ENCODE results near the gene ZFYVE26. TPM values are rescaled to one million over a fixed set of nuclear protein-coding genes. Genes with fewer than 3 reads are reported as not detected.
A peak's percentile ranks its signal among the peaks of the same experiment; 100 is the strongest.

The ZFYVE26 gene
- total and polyA plus RNA-seq, 10 of the 15 experiments (the other 5 are each of a cell fraction or from before 2014, with no cell fraction given) = 1.00 to 25.6 (median 12.0) TPM

DNA sequence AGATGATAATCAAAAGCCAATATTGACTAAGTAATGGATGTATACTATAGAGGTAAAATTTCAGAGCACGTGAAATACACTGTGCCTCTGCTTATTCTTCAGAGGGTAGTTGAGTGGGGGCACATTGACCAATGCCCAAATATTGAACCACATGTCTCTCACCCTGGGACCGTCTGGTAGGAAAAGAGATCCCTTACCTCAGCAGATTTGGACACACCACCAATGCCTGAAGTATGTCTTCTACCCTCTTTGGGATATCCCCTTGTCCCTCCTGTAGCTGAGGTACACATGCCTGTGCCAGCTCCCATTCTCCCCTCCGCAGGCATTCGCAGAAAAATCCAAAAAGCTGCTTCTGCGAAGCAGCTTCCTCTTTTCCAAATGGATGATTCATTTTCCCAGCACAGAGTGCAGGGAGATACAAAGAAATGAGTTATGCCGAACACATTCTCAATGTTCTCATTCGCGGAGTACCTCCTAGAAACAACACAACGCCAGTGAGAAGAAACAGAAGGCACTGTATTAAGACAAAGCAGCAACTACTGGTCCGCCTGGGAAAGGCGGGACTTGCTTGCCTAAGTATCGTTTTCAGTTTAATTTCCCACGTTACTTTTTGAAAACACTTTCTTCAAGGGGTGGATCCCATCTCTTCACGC lies 691 bp downstream of the ZFYVE26 start (continued):
- TF ChIP-seq, protein P1, sequence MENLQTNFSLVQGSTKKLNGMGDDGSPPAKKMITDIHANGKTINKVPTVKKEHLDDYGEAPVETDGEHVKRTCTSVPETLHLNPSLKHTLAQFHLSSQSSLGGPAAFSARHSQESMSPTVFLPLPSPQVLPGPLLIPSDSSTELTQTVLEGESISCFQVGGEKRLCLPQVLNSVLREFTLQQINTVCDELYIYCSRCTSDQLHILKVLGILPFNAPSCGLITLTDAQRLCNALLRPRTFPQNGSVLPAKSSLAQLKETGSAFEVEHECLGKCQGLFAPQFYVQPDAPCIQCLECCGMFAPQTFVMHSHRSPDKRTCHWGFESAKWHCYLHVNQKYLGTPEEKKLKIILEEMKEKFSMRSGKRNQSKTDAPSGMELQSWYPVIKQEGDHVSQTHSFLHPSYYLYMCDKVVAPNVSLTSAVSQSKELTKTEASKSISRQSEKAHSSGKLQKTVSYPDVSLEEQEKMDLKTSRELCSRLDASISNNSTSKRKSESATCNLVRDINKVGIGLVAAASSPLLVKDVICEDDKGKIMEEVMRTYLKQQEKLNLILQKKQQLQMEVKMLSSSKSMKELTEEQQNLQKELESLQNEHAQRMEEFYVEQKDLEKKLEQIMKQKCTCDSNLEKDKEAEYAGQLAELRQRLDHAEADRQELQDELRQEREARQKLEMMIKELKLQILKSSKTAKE (IDR thresholded peaks at IDR 0.05; ENCODE audit: low read depth, poor library complexity, severe bottlenecking) = no peak
- TF ChIP-seq CHD4 (IDR thresholded peaks at IDR 0.05) (no peak), TAF1 (IDR thresholded peaks at IDR 0.05; ENCODE audit: borderline replicate concordance, low read depth, low read length) (no peak), CBX3 (IDR thresholded peaks at IDR 0.05; ENCODE audit: borderline replicate concordance, low read depth) (no peak), NBN (IDR thresholded peaks at IDR 0.05) (no peak), POLR2AphosphoS2 (IDR thresholded peaks at IDR 0.05; ENCODE audit: low read depth, low read length) (no peak)

DNA sequence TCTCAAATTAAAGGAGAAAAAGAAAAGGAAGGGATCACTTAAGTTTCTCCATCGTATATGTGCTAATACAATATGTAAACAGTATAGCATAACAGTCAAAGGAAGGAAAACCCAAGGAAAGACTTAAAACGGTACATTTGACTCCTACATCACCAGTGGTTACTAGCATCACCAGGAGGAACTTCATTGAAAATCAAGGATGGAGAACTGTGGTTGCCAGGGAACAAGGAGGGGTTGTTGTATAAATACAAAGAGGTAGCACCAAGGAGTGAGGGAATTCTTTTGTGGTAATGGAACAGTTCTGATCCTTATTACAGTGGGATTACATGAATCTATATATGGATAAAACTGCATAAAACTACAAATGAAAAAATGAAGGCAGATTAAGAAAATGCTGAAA lies 1.6 kb downstream of the ZFYVE26 start:
- BruUV-seq (replicated peaks) = TSS peak; percentile 58
- H3K4me1 ChIP-seq (ENCODE audit: control insufficient read depth, insufficient read depth, low read length) = peaks cover 12% of the 10 kb centered on the region
- POLR2A ChIA-PET = no interaction called here
- ATAC-seq = no peak
- H3K79me2 ChIP-seq (ENCODE audit: control insufficient read depth, insufficient read depth, low read length) = peaks cover 33% of the 10 kb centered on the region
- peaks cover 0 to 5% of the 10 kb centered on the region in 2 experiments; a peak in 1 of 4 replicates for H3K36me3 ChIP-seq (ENCODE audit: control insufficient read depth in 2 of 2, insufficient read depth in 2 of 2, low read length in 1 of 2)
- SMC1A ChIA-PET (ENCODE audit: uncharacterized antibody, unreplicated experiment) = no interaction called here
- in situ Hi-C loops (cut with MboI) = no loop called here
- no peaks in the 10 kb centered on the region for H3K9me3 ChIP-seq (replicated peaks; ENCODE audit: control insufficient read depth, insufficient read depth, low read length)
- H2AFZ ChIP-seq (ENCODE audit: control insufficient read depth, low read depth, low read length) = no peak overlapping the region
- peak overlapping the region; percentile 12; the same call in 1 of the 2 replicates for H3K27ac ChIP-seq (ENCODE audit: control insufficient read depth, insufficient read depth)
- RAD21 ChIA-PET (ENCODE audit: unreplicated experiment) = no interaction called here
- intact Hi-C loops (cut with micrococcal nuclease; ENCODE audit: unreplicated experiment) = no loop called here
- H3K4me3 ChIP-seq = peak overlapping the region; percentile 99
- 43% methylated on average over 2 of the region's 2 CpGs for WGBS (ENCODE audit: insufficient coverage, insufficient replicate concordance, low lambda C conversion rate, missing lambda C conversion rate)
- peak overlapping the region; percentile 51 for H3K4me2 ChIP-seq (ENCODE audit: control insufficient read depth, insufficient read depth)
- no peak for FAIRE-seq
- DNase-seq (ENCODE audit: low read depth, low spot score) = no peak
- no peaks in the 10 kb centered on the region for H3K27me3 ChIP-seq (replicated peaks in 1 of 2; ENCODE audit: control insufficient read depth in 2 of 2, insufficient read depth in 2 of 2, low read length in 1 of 2)
- H3K9ac ChIP-seq (ENCODE audit: control insufficient read depth, insufficient read depth, low read length) = peak overlapping the region; percentile 81
- H4K20me1 ChIP-seq (ENCODE audit: control insufficient read depth, insufficient read depth) = no peaks in the 10 kb centered on the region
- CTCF ChIA-PET = interaction anchor here (1.9 kb wide), 1 partner anchor 110 kb away, joined by 5 read pairs; no protein-coding TSS in a partner anchor
- TF ChIP-seq SMAD5 (IDR thresholded peaks at IDR 0.05; ENCODE audit: low read depth) (no peak), RCOR1 (conservative IDR thresholded peaks at IDR 0.05; ENCODE audit: low read depth, low read length) (no peak), IKZF1 (conservative IDR thresholded peaks at IDR 0.05) (no peak), JUNB (IDR thresholded peaks at IDR 0.05) (no peak), EED (IDR thresholded peaks at IDR 0.05; ENCODE audit: low read depth) (no peak), MEF2B (IDR thresholded peaks at IDR 0.05; ENCODE audit: partially characterized antibody, poor library complexity, severe bottlenecking) (no peak)
- TF ChIP-seq, protein P2, sequence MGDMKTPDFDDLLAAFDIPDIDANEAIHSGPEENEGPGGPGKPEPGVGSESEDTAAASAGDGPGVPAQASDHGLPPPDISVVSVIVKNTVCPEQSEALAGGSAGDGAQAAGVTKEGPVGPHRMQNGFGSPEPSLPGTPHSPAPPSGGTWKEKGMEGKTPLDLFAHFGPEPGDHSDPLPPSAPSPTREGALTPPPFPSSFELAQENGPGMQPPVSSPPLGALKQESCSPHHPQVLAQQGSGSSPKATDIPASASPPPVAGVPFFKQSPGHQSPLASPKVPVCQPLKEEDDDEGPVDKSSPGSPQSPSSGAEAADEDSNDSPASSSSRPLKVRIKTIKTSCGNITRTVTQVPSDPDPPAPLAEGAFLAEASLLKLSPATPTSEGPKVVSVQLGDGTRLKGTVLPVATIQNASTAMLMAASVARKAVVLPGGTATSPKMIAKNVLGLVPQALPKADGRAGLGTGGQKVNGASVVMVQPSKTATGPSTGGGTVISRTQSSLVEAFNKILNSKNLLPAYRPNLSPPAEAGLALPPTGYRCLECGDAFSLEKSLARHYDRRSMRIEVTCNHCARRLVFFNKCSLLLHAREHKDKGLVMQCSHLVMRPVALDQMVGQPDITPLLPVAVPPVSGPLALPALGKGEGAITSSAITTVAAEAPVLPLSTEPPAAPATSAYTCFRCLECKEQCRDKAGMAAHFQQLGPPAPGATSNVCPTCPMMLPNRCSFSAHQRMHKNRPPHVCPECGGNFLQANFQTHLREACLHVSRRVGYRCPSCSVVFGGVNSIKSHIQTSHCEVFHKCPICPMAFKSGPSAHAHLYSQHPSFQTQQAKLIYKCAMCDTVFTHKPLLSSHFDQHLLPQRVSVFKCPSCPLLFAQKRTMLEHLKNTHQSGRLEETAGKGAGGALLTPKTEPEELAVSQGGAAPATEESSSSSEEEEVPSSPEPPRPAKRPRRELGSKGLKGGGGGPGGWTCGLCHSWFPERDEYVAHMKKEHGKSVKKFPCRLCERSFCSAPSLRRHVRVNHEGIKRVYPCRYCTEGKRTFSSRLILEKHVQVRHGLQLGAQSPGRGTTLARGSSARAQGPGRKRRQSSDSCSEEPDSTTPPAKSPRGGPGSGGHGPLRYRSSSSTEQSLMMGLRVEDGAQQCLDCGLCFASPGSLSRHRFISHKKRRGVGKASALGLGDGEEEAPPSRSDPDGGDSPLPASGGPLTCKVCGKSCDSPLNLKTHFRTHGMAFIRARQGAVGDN (IDR thresholded peaks at IDR 0.05) = no peak
- TF ChIP-seq, protein P3, sequence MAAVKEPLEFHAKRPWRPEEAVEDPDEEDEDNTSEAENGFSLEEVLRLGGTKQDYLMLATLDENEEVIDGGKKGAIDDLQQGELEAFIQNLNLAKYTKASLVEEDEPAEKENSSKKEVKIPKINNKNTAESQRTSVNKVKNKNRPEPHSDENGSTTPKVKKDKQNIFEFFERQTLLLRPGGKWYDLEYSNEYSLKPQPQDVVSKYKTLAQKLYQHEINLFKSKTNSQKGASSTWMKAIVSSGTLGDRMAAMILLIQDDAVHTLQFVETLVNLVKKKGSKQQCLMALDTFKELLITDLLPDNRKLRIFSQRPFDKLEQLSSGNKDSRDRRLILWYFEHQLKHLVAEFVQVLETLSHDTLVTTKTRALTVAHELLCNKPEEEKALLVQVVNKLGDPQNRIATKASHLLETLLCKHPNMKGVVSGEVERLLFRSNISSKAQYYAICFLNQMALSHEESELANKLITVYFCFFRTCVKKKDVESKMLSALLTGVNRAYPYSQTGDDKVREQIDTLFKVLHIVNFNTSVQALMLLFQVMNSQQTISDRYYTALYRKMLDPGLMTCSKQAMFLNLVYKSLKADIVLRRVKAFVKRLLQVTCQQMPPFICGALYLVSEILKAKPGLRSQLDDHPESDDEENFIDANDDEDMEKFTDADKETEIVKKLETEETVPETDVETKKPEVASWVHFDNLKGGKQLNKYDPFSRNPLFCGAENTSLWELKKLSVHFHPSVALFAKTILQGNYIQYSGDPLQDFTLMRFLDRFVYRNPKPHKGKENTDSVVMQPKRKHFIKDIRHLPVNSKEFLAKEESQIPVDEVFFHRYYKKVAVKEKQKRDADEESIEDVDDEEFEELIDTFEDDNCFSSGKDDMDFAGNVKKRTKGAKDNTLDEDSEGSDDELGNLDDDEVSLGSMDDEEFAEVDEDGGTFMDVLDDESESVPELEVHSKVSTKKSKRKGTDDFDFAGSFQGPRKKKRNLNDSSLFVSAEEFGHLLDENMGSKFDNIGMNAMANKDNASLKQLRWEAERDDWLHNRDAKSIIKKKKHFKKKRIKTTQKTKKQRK (IDR thresholded peaks at IDR 0.05; ENCODE audit: low read depth, low read length) = no peak

Data from GM12878 (cell line).